ENCODE data around the gene LRRC73. TPM values are rescaled to one million over a fixed set of nuclear protein-coding genes. Genes with fewer than 3 reads are reported as not detected.
"Not testable (repeated sequence)": the region's sequence is repeated elsewhere in the genome, so short reads cannot be mapped to it uniquely, and the experiment has no call there.

Gene LRRC73
- total RNA-seq, 1 experiment from 2014 or later, result 0.58 TPM

- intact Hi-C loops (cut with micrococcal nuclease; ENCODE audit: unreplicated experiment), result no loop called here
- DNase-seq (ENCODE audit: low spot score), result no peak
- Histone ChIP-seq H3K36me3 (ENCODE audit: insufficient read depth, low read length, poor library complexity, severe bottlenecking) (no peaks in the 10 kb centered on the region), H3K27ac (ENCODE audit: low read depth, low read length, poor library complexity, severe bottlenecking) (no peak overlapping the region), H3K4me1 (ENCODE audit: insufficient read depth, low read length, poor library complexity, severe bottlenecking) (no peaks in the 10 kb centered on the region), H3K4me3 (ENCODE audit: low read depth, low read length, poor library complexity, severe bottlenecking) (no peak overlapping the region), H3K27me3 (replicated peaks; ENCODE audit: insufficient read depth, low read depth, low read length, poor library complexity) (no peaks in the 10 kb centered on the region), H3K9me3 (ENCODE audit: low read depth, low read length, poor library complexity, severe bottlenecking) (no peaks in the 10 kb centered on the region)
- POLR2A ChIA-PET (ENCODE audit: low non-redundant PET), result no interaction called here
- CTCF ChIA-PET, result no interaction called here
- TF ChIP-seq EZH2 (IDR thresholded peaks at IDR 0.05; ENCODE audit: borderline replicate concordance, low read depth, low read length, poor library complexity, severe bottlenecking) (no peak), CTCF (conservative IDR thresholded peaks at IDR 0.05; ENCODE audit: low read depth, low read length) (no peak)
- no TSS peak for BruUV-seq (replicated peaks)
These were observed 42.4 kb downstream of the LRRC73 start for GRCh38 chr6:43467752-43468151.

- H3K4me1 ChIP-seq (ENCODE audit: insufficient read depth, low read length, poor library complexity, severe bottlenecking); POLR2A ChIA-PET (ENCODE audit: low non-redundant PET); intact Hi-C loops (cut with micrococcal nuclease; ENCODE audit: unreplicated experiment); H3K4me3 ChIP-seq (ENCODE audit: low read depth, low read length, poor library complexity, severe bottlenecking); H3K36me3 ChIP-seq (ENCODE audit: insufficient read depth, low read length, poor library complexity, severe bottlenecking); CTCF ChIA-PET; DNase-seq (ENCODE audit: low spot score); H3K9me3 ChIP-seq (ENCODE audit: low read depth, low read length, poor library complexity, severe bottlenecking); BruUV-seq (replicated peaks); H3K27ac ChIP-seq (ENCODE audit: low read depth, low read length, poor library complexity, severe bottlenecking); H3K27me3 ChIP-seq (replicated peaks; ENCODE audit: insufficient read depth, low read depth, low read length, poor library complexity): not testable (repeated sequence)
These were observed 42.9 kb downstream of the LRRC73 start for GRCh38 chr6:43467265-43467664.

- no peaks in the 10 kb centered on the region for H3K27me3 ChIP-seq (replicated peaks; ENCODE audit: insufficient read depth, low read depth, low read length, poor library complexity)
- no peaks in the 10 kb centered on the region for H3K9me3 ChIP-seq (ENCODE audit: low read depth, low read length, poor library complexity, severe bottlenecking)
- intact Hi-C loops (cut with micrococcal nuclease; ENCODE audit: unreplicated experiment), result no loop called here
- H3K27ac ChIP-seq (ENCODE audit: low read depth, low read length, poor library complexity, severe bottlenecking), result no peak overlapping the region
- no peak overlapping the region for H3K4me3 ChIP-seq (ENCODE audit: low read depth, low read length, poor library complexity, severe bottlenecking)
- H3K4me1 ChIP-seq (ENCODE audit: insufficient read depth, low read length, poor library complexity, severe bottlenecking), result no peaks in the 10 kb centered on the region
- no TSS peak for BruUV-seq (replicated peaks)
- POLR2A ChIA-PET (ENCODE audit: low non-redundant PET), result no interaction called here
- CTCF ChIA-PET, result no interaction called here
- no peak for DNase-seq (ENCODE audit: low spot score)
- TF ChIP-seq EZH2 (IDR thresholded peaks at IDR 0.05; ENCODE audit: borderline replicate concordance, low read depth, low read length, poor library complexity, severe bottlenecking), result no peak
- TF ChIP-seq CTCF (conservative IDR thresholded peaks at IDR 0.05; ENCODE audit: low read depth, low read length), result no peak
- no peaks in the 10 kb centered on the region for H3K36me3 ChIP-seq (ENCODE audit: insufficient read depth, low read length, poor library complexity, severe bottlenecking)
These were observed 44.2 kb downstream of the LRRC73 start for GRCh38 chr6:43465948-43466347.

GRCh38 chr6:43464337-43464736, 45.8 kb downstream of the LRRC73 start:
- TF ChIP-seq EZH2 (IDR thresholded peaks at IDR 0.05; ENCODE audit: borderline replicate concordance, low read depth, low read length, poor library complexity, severe bottlenecking) (no peak), CTCF (conservative IDR thresholded peaks at IDR 0.05; ENCODE audit: low read depth, low read length) (no peak)
- ChIA-PET POLR2A (ENCODE audit: low non-redundant PET) (interaction anchor here (0.7 kb wide), 1 partner anchor 193 kb away, joined by 8 read pairs; no protein-coding TSS in a partner anchor), CTCF (no interaction called here)
- Histone ChIP-seq H3K36me3 (ENCODE audit: insufficient read depth, low read length, poor library complexity, severe bottlenecking) (no peaks in the 10 kb centered on the region), H3K9me3 (ENCODE audit: low read depth, low read length, poor library complexity, severe bottlenecking) (no peaks in the 10 kb centered on the region), H3K4me3 (ENCODE audit: low read depth, low read length, poor library complexity, severe bottlenecking) (no peak overlapping the region), H3K4me1 (ENCODE audit: insufficient read depth, low read length, poor library complexity, severe bottlenecking) (no peaks in the 10 kb centered on the region), H3K27ac (ENCODE audit: low read depth, low read length, poor library complexity, severe bottlenecking) (no peak overlapping the region), H3K27me3 (replicated peaks; ENCODE audit: insufficient read depth, low read depth, low read length, poor library complexity) (no peaks in the 10 kb centered on the region)
- DNase-seq (ENCODE audit: low spot score), result no peak
- intact Hi-C loops (cut with micrococcal nuclease; ENCODE audit: unreplicated experiment), result no loop called here
- no TSS peak for BruUV-seq (replicated peaks)

All from A673 (cell line).